HS-5 (cell line): Measurements from ENCODE around the gene TFAP2A.

Experiments used
- DNase-seq: peaks from one replicate; pipeline ENCODE4 v3.0.0-alpha.2; 2012; ENCODE audit warnings: low read depth

The TFAP2A gene

GRCh38 chr6:10425975-10426780 is 11.3 kb upstream of the TFAP2A start:
- no peak for DNase-seq

- no peak for DNase-seq
Observed at GRCh38 chr6:10425176-10425974, 10.5 kb upstream of the TFAP2A start.

- no peak for DNase-seq
Observed at GRCh38 chr6:10424040-10424439, 9.2 kb upstream of the TFAP2A start.

GRCh38 chr6:10422737-10423034 is 7.8 kb upstream of the TFAP2A start:
- DNase-seq: no peak

GRCh38 chr6:10421921-10422736 is 7.3 kb upstream of the TFAP2A start:
- no peak for DNase-seq

GRCh38 chr6:10421158-10421920 is 6.5 kb upstream of the TFAP2A start:
- no peak for DNase-seq

- no peak for DNase-seq
Observed at GRCh38 chr6:10420546-10421157, 5.8 kb upstream of the TFAP2A start.

- DNase-seq: no peak
Observed at GRCh38 chr6:10419749-10420545, 5.1 kb upstream of the TFAP2A start.

GRCh38 chr6:10418862-10419748 is 4.2 kb upstream of the TFAP2A start:
- DNase-seq: no peak

- DNase-seq: no peak
Observed at GRCh38 chr6:10418361-10418861, 3.5 kb upstream of the TFAP2A start.

- no peak for DNase-seq
Observed at GRCh38 chr6:10417681-10418104, 2.8 kb upstream of the TFAP2A start.

- DNase-seq: no peak
Observed at GRCh38 chr6:10416863-10417641, 2.2 kb upstream of the TFAP2A start.

- no peak for DNase-seq
Observed at GRCh38 chr6:10416516-10416862, 1.6 kb upstream of the TFAP2A start.

GRCh38 chr6:10415617-10416480 is 975 bp upstream of the TFAP2A start:
- no peak for DNase-seq

- no peak for DNase-seq
Observed at GRCh38 chr6:10413850-10414738, 780 bp downstream of the TFAP2A start.

- no peak for DNase-seq
Observed at GRCh38 chr6:10413262-10413849, 1.5 kb downstream of the TFAP2A start.
